ENCODE data around the gene VPS13C. TPM values are rescaled to one million over a fixed set of nuclear protein-coding genes. Genes with fewer than 3 reads are reported as not detected.

VPS13C gene
- total RNA-seq, 1 donor from 2014 or later, result 38.7 TPM

GRCh38 chr15:62047282-62047827 lies 12.9 kb downstream of the VPS13C start:
- Mint-ChIP-seq H3K9me3 (no peaks in the 10 kb centered on the region), H3K4me1 (ENCODE audit: unreplicated experiment) (peaks cover 4% of the 10 kb centered on the region)
- DNase-seq (ENCODE audit: extremely low spot score, unreplicated experiment), result no peak

GRCh38 chr15:62046078-62046743 lies 14.0 kb downstream of the VPS13C start:
- Mint-ChIP-seq H3K27ac (no peak overlapping the region), H3K9me3 (no peaks in the 10 kb centered on the region), H3K36me3 (no peaks in the 10 kb centered on the region), H3K4me3 (no peak overlapping the region), H3K27me3 (no peaks in the 10 kb centered on the region), H3K4me1 (ENCODE audit: unreplicated experiment) (no peaks in the 10 kb centered on the region)
- no peak for TF ChIP-seq CTCF (conservative IDR thresholded peaks at IDR 0.05)
- no peak for DNase-seq (ENCODE audit: extremely low spot score, unreplicated experiment)

More at GRCh38 chr15:62047282-62047827, 12.9 kb downstream of the VPS13C start:
- no peak overlapping the region for H3K4me3 Mint-ChIP-seq
- no peaks in the 10 kb centered on the region for H3K27me3 Mint-ChIP-seq
- no peaks in the 10 kb centered on the region for H3K36me3 Mint-ChIP-seq
- no peak overlapping the region for H3K27ac Mint-ChIP-seq
- TF ChIP-seq CTCF (conservative IDR thresholded peaks at IDR 0.05), result no peak

- Mint-ChIP-seq H3K36me3 (peaks cover 24% of the 10 kb centered on the region), H3K9me3 (no peaks in the 10 kb centered on the region), H3K27ac (no peak overlapping the region), H3K4me3 (no peak overlapping the region), H3K4me1 (ENCODE audit: unreplicated experiment) (peaks cover 6% of the 10 kb centered on the region), H3K27me3 (no peaks in the 10 kb centered on the region)
- no peak for TF ChIP-seq CTCF (conservative IDR thresholded peaks at IDR 0.05)
- DNase-seq (ENCODE audit: extremely low spot score, unreplicated experiment), result no peak
Observed at GRCh38 chr15:62035256-62035924, 24.9 kb downstream of the VPS13C start.

- Mint-ChIP-seq H3K4me1 (ENCODE audit: unreplicated experiment) (no peaks in the 10 kb centered on the region), H3K9me3 (no peaks in the 10 kb centered on the region), H3K4me3 (no peak overlapping the region), H3K36me3 (peaks cover 4% of the 10 kb centered on the region), H3K27ac (no peak overlapping the region), H3K27me3 (no peaks in the 10 kb centered on the region)
- no peak for DNase-seq (ENCODE audit: extremely low spot score, unreplicated experiment)
- no peak for TF ChIP-seq CTCF (conservative IDR thresholded peaks at IDR 0.05)
Observed at GRCh38 chr15:62027916-62028315, 32.3 kb downstream of the VPS13C start.

GRCh38 chr15:62027263-62027565 lies 33.0 kb downstream of the VPS13C start:
- no peak overlapping the region for H3K27ac Mint-ChIP-seq
- H3K4me1 Mint-ChIP-seq (ENCODE audit: unreplicated experiment), result no peaks in the 10 kb centered on the region
- no peak for TF ChIP-seq CTCF (conservative IDR thresholded peaks at IDR 0.05)
- no peak overlapping the region for H3K4me3 Mint-ChIP-seq
- H3K9me3 Mint-ChIP-seq, result no peaks in the 10 kb centered on the region
- no peak for DNase-seq (ENCODE audit: extremely low spot score, unreplicated experiment)
- H3K27me3 Mint-ChIP-seq, result no peaks in the 10 kb centered on the region
- H3K36me3 Mint-ChIP-seq, result peaks cover 5% of the 10 kb centered on the region
